ENCODE data around the gene SIAH3.

- no peak for TF ChIP-seq CTCF (IDR thresholded peaks at IDR 0.05; ENCODE audit: borderline replicate concordance, extremely low read depth, low read length, poor library complexity, severe bottlenecking)
- TF ChIP-seq EZH2 (IDR thresholded peaks at IDR 0.05; ENCODE audit: borderline replicate concordance, low read depth, low read length, severe bottlenecking), result no peak
Measured at GRCh38 chr13:45773944-45774343, 77.6 kb downstream of the SIAH3 start.

All from DND-41 (cell line).